Activated CD4-positive, alpha-beta T cell treated with anti-CD3 and anti-CD28 coated beads for 48 hours (primary cell): ENCODE results near the gene RICTOR.

Experiments used
- DNase-seq: peaks from one replicate; pipeline ENCODE4 v3.0.0-alpha.2; 2020

The RICTOR gene

DNA sequence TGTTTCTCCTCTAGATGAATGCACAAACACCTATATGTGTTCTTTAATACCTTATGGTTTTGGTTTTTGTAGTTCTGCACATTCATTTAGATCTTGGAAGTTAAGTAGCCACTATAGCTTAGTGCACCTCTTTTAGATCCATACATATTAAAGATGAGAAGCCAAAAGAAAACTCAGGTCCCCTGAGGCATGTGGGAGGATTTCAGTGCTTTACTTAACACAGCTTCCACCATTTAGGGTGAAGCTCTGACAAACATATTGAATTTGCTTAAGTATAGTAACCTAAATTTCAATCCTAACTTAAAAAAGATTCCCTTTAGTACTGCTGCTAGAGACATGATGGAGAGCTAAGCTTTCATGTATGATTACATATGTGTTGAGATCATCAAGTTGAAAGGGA lies 25.6 kb upstream of the RICTOR start:
- DNase-seq = no peak

DNA sequence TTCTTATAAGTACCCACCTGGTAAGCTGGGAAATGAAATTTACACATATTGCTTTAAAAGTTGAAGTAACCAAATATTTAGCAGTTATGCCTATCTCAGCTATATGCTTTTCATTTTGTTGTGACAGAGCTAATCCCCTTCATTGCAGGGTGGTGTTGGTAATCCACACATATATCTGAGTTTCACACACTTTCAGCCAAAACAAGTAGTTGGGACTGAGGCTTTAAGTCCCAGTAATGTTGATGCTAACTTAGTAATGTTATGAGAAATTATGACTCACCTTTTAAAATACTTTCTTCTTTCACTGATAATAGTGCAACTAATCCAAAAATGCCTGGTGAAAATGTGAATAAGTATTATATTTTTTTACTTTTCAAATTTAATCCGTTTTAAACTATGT lies 19.2 kb upstream of the RICTOR start:
- DNase-seq = no peak

DNA sequence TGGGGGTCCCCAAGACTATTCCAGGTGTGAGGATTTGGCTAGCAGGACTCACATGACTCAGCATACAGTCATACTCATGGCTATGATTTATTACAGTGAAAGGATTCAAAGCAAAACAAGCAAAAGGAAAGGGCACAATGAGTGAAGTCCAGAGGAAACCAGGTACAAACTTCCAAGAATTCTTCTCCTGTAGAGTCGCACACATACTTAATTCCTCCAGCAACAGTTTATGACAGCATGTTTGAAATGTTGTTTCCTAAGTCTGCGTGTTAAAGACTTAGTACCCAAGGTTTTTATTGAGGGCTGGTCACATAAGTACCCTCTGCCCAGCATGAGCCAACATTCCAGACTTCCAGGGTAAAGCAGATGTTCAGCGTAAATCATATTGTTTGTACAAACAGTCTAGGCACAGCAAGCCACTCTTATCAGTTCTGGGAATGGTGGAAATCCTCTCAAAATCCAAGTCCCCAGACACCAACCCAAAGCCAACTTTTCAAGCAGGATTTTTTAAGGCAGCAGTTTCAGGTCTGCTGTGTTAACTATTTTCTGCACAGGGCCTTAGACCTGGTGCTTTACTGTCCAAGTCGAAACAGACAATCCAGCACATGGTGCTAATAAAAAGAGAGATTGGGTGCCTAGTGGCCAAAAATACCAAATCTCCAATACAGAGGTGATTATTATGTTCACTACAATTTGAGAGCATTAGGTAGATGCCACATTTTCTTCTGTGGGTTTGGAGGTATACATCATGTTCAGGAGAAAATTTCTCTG lies 18.6 kb upstream of the RICTOR start:
- DNase-seq = no peak

DNA sequence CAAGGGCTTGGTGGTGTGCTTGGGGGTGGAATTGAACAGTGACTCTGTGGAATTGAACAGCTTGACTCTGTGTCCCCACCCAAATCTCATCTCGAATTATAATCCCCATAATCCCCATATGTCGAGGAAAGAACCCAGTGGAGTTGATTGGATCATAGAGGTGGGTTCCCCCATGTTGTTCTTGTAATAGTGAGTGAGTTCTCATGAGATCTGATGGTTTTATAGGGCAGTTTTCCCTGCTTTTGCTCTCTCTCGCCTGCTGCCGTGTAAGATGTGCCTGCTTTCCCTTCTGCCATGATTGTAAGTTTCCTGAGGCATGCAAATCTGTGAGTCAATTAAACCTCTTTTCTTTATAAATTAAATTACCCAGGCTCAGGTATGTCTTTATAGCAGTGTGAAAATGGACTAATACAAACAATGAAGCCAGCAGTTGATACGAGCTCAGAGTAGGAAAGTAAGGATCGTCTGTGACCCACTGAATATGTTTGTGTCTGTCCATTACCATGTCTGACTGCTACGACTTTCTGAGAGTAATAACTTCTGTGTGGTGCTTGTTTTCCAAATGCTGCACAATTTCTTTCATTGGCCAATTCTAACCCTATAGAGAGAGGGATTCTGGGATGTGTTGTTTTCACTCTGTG lies 17.9 kb upstream of the RICTOR start:
- DNase-seq = no peak

DNA sequence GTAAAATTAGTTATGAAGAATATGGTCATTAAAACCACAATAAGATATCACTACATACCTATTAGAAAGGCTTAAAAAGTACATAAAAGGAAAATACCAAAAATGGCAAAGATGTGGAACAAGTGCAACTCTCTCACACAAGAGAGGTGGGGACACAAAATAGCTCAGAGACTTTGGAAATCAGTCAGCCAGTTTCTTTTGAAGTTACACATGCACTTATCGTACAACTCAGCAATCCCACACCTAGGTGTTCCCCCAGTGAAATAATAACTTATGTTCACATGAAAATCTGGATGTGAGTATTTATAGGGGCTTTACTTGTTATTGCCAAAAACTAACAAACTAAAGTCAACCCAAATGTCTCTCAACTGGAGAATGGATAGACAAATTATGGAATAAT lies 9.8 kb upstream of the RICTOR start:
- no peak for DNase-seq

DNA sequence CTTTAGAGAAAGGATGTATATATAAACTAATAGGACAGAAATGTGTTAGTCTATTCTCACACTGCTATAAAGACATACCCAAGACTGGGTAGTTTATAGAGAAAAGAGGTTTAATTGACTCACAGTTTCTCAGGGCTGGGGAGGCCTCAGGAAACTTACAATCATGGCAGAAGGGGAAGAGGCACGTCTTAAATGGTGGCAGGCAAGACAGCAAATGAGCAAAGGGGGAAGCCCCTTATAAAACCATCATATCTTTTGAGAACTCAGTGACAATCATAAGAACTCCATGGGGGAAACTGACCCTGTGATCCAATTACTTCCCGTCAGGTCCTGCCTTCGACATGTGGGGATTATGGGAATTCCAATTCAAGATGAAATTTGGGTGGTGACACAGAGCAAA lies 8.8 kb upstream of the RICTOR start:
- DNase-seq = no peak

DNA sequence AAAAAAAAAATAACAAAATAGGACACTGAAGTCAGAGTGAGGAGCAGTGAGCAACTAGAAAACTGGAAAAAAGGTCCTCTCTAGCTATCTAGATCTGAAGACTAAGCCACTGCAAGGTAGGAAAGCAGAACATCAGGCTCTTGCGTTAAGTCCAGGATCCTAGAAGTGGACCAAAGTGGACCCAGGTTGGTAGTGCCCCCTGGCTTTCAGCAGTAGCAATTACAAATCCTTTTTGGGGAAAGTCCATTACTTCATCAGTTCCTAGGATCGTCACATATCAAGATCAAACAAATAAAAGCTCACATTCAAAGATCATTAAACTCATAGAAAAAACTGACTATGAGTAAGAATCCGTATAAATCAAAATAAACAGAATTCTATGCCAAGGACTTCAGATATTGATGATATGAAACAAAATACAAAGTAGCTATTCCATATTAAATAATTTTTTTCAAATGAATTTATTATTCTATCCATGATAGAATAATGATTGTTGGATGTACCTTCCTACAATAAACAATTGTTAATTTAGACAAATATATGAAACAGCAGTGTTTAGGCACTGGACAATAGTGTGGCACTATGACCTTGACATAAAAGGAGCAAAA lies 6.5 kb upstream of the RICTOR start:
- peak; percentile 34 for DNase-seq

DNA sequence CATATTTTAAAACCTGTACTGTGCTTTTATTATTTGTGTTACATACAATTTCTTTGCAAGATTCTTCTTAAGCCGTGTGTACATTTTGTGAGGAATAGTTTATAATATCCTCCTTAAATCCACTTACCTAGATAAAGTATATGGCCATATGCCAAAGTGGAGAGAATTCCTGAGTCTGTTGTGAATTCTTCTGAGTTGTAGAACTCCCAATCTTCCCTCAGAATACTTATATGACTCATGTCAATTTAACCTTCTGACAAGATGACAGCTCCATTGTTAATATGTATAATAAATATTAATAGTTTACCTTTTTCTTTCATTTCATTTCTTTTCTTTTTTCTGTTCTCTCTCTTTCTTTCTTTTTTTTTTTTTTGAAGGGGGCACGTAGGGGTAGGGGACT lies 6.0 kb upstream of the RICTOR start:
- DNase-seq = no peak

DNA sequence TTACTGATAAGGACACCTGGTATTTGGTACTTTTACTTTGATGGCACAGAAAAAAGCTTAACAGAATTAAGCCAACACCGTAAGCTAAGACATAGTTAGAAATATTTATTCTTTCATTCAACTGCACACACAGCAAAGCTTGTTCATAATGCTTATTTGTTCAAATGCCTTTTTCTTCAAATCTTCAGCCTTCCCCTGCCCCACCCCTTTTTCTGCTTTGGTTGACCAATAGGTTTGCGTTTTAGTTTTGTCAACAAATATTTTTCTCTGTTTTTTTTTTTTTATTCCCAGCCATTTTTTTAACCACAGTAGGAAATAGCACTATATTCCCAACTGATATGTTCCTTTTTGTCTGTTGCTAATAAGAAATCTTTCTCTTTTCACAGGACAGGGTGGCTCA lies 4.9 kb upstream of the RICTOR start:
- no peak for DNase-seq

DNA sequence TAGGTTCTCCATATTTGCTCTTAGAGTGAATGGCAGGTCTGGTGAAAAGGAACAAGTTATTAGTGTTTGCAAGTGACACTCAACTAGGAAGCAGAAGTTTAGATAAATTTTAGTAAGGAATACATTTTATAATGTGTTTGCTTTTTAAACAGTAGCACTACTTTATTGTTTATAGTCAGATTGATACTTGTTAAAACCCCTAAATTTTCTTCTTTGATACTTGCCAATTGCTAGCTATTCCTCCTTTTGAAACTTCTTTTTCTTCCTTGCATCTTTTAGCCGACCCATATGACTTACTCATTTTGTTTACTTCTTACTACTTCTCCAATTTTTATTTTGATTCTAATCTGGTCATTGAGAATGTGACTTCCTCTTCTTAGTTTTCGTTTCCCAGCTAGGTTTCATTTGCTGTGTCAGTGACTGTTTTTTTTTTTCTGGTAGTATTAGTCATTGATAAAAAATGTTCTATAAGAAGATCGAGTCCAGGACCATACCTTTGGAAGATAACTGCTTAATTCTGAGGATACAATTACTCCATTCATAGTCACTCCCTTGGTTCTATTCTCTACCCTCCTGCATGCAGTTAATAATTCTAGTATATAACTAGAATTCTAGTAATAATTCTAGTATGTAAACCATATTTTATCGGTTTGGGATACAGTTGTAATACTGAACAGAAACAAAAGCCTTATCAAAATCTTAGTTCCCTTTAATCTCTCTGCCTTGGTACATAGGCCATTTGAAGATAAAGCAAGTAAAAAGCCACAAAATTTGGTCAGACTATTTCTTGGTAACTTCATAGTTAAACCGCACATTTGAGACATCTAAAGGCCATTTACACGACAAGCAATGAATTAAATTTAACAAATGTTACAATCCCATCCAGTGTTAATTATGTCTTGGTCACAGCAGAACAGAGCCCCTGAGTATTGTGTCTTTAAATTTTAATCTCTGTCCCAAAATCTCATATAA lies 2.8 kb upstream of the RICTOR start:
- DNase-seq = no peak

DNA sequence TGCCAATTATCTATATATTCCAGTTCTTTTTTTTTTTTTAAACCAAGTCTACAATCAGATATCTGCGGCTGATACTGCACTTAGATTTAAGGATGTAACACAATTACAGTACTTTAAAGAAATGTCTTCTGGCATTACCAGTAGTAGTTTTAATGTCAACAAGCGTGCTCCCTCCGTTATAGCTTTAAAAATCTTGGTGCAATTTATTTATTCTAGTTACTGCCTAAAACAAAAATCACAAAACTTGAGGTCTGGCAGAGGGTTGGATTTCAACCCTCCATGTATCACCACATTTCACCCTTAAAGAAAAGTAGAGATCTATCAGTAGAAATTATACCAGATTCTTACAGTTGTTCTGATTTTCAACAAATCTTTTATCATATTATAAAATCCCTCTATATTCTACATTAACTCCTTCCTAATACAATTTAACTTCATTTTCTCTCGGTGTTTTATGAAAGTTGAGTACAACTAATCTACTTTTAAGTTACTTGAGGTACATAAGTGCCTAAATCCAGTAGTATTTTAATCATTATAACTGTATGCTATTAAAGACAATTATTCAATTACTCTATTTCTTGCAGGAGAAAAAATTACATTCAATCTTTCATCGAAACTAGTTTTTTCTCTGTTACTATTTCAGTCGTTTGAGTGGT lies 2.0 kb upstream of the RICTOR start:
- DNase-seq = no peak

DNA sequence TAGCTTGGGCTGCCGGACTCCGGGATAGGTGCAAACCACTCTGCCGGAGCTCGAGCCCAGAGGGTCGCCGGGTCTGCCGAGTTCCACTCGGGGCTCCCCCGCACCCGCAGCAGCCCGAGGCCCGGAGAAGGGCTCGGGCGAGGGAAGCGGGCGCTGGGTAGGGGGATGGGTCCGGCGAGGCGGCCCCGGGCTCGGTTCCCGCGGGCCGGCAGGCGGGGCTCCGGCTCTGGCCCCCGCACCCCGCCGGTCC lies 507 bp downstream of the RICTOR start:
- no peak for DNase-seq

DNA sequence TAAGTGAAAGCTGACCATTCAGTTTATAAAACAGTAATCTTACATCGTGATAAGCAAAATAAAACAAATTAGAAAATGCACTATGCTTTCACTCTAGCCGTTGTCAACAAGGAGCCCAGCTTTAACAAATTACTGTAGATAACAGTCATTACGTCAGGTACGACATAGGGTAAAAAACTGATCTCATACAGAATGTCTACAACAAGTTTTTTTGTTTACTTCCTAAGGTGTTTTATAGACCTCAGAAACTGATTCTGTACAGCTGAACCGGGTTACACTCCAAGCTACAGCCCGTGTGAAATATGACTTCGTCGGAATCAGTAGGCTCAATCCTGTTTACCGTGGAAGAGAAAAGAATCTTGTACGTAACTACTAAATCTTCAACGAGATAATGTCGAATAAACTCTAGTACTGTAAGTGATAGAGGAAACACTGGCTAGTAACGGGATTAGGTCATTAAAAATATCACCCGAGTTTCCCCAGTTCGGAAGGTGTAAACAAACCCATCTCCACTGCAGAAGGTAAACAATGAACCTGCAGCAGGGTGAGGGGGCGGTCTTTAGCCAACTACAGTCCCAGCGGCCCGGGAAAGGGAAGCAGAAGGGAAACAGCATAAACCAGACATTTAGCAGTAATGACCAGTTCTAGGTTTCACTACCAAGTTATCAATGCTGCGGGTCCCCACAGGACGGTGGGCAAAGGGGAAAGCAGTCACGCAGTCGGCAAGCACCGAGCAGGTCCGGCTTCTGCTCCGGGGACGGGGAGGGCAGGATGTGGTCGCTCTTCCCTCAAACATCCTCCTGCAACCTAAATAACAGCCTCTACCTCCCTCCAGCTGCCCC lies 1.1 kb downstream of the RICTOR start:
- DNase-seq = peak; percentile 62

DNA sequence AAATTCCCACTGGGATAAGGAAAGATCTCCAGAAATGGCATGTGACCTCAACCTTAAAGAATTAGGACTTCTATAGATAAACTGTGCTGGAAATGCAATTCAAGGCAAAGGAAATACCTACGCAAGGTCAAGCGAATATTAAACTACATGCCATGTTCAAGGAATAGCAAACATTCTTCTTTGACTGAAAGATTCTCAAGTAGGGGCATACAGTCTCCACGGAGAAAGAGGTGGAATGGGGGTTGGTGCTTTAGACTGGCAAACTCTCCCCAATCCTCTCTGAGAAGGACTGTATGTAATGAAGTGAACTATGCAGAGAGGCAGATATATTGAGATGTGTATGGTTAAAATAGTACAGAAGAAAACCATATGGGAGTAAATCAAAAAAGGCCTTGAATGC lies 6.1 kb downstream of the RICTOR start:
- no peak for DNase-seq

DNA sequence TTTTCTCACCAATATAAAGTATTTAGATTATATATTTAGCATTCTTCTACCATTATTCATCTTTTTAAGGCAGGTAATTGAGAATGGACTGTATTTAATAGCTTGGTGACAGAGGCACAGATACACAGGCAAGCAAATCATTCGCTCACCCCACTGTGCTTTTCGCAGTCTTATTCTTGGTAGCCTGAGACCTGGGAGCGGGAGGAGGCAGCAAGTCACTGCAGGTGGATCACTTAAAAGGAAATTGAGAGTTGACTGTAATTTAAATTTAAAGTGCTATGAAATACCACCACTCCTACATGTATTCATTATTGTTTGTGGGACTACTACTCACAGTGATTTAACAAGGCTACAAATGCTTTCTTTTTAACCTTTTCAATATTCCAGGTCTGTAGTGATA lies 9.7 kb downstream of the RICTOR start:
- DNase-seq = no peak

DNA sequence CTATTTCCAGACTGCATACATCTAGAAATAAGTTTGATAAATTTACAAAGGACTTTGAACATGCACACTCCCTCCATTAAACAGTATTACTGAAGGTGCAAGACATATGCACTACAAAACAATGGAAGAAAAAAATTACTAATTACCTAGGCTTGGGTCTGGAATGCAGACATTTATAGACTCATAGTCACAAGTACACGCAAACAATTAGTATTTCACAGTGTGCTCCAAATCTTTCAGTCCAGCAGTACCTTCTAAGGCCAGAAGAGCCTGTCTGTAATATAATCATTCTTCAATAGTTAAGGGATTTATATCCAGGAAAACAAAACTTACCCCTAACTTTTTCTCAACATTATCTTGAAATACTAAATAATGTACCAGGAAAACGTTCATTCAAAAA lies 11.2 kb downstream of the RICTOR start:
- DNase-seq = no peak

DNA sequence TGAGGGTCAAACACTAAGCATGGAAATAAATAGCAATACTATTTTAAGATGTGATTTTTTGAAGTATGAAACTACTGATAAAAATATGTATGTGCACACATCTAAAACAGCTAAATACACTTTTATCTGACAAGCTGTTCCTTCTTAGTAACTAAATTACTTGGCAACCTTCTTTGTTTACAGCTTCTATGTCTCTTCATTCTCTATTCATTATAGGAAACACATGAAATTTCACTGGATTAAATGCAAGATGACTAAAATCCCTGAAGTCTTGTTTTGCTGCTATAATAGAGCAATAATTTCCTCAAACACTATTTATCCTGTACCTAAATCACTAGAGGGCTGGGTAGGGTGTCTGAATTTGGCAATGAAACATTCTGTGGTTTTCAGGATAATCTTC lies 11.7 kb downstream of the RICTOR start:
- no peak for DNase-seq

DNA sequence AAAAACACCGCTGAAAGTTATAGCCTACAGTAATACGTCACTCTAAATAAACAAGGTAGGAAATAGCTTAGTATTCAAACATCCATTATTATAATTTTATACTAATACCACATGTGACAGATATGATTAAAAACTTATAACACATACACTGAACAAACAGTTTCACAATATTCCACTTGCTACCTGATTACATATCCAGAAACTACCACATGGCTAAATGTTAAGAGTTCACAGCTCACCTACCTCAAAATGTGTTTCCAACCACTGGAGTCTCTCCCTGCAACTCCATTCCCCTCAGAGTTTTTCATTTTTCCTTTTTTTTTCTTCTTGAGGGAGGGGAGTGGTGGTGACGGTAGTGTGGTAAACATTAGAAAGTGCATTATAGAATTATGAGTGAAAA lies 12.1 kb downstream of the RICTOR start:
- no peak for DNase-seq

DNA sequence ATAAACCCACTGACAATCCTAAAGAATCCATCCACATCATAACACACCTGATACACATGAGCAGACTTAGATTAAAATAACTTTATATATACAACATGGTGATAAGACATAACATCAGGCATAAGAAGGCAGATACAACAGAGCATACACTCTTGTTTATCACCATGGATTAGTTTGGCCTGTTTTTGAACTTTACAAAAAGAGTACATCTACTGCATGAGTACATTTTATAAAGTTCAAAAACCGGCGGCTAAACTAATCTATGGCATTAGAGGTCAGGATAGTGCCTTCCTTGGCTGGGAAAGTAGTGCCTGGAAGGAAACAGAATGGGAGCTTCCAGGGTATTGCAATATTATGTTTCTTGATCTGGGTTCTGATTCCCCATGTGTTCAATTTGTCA lies 15.1 kb downstream of the RICTOR start:
- DNase-seq = no peak

DNA sequence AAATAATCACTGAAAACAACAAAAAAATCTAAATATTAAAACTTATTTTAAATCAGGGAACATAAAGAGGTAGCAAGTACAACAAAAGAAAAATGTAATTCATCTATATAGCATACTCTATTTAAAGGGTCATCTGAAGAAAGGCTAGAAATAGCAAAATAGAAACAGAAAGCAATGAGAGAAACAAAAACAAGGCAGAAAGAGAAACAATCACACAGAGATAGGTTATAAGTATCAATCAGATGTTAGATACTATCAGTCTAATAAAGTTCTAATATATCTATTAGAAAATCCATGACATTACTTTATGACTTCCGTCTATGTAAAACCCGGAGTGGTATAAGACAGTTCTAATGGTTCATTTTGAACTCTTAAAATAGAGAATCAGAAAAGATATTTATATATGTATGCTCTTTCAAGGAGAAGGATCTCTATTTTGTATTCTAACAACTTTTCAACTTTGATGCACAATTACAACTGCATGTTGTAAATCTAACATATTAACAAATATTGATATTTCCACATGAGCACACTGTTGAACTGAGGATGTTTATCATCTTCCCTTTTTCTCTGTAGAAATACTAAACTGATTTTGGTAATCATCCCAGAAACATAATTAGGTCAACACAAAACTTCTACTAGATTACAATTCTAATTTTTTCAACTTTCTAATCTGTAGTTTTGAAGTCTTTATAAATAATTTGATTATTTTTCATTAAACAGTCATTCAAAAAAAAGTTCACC lies 15.8 kb downstream of the RICTOR start:
- DNase-seq = no peak

DNA sequence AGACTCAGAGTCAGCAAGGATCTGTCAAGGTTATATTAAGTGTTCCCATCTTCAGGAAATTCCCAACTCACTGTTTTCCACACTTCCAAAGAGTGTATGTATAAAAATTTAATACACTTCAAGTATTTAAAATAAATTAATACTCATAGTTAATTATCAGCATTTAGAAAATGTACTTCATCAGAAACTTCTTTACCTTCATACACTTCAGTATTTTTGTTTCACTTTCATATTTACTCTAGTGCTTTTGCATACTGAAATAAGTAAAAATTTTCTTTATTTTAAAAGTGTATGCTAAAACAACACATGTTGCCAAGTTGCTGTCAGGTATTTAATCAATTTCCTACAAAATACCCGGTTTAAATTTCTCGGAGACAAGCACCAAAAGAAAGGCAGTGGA lies 16.5 kb downstream of the RICTOR start:
- DNase-seq = no peak
